Adrenal gland (tissue), 12 donors: ENCODE measurements around the gene MACROH2A1. TPM values are rescaled to one million over a fixed set of nuclear protein-coding genes. Genes with fewer than 3 reads are reported as not detected.

Experiments used
- DNase-seq, 7 donors: peaks; one replicate each; pipeline ENCODE4 v3.0.0-alpha.2; 2019 to 2020
- H3K27ac ChIP-seq, 5 donors: fragments of 200-600 bp; sonication (generic) in 4 of 5; 1 replicate in 3 of 5; 2 replicates in 2 of 5; pipeline versions ENCODE4 v1.5.1 to v1.8.0; 2016 to 2020; ENCODE audit warnings: mild to moderate bottlenecking in 1 of 5
- H3K27me3 ChIP-seq: fragments of 200-600 bp; 2 replicates; pipeline ENCODE4 v1.8.0; 2021
- H3K36me3 ChIP-seq, 2 donors: fragments of 200-600 bp; replicated peaks in 1 of 2; 1 replicate in 1 of 2; 2 replicates in 1 of 2; pipeline versions ENCODE4 v1.5.1 to v1.8.0; 2018 to 2022
- H3K4me1 ChIP-seq, 2 donors: fragments of 200-600 bp; replicated peaks in 1 of 2; 1 replicate in 1 of 2; 2 replicates in 1 of 2; pipeline versions ENCODE4 v1.5.1 to v1.8.0; 2018 to 2021
- H3K4me3 ChIP-seq, 4 donors: fragments of 200-600 bp; sonication (generic) in 3 of 4; one replicate each; pipeline ENCODE4 v1.5.1; 2016 to 2018
- H3K9me3 ChIP-seq, 3 donors: fragments of 200-600 bp; sonication (generic) in 1 of 3; replicated peaks in 1 of 3; 1 replicate in 2 of 3; 2 replicates in 1 of 3; pipeline versions ENCODE4 v1.5.1 to v1.8.0; 2016 to 2021
- CTCF ChIP-seq, 6 experiments: fragments of 450-650 bp in 4 of 6; fragments of 200-600 bp in 2 of 6; sonication (generic) in 1 of 6; IDR thresholded peaks; 1 replicate in 5 of 6; 2 replicates in 1 of 6; pipeline versions ENCODE4 v1.5.1 to v1.8.0; 2016 to 2021; ENCODE audit warnings: antibody characterized with exemption in 6 of 6, mild to moderate bottlenecking in 2 of 6, moderate library complexity in 1 of 6
- POLR2A ChIP-seq, 2 donors: fragments of 450-650 bp; IDR thresholded peaks; one replicate each; pipeline ENCODE4 v1.6.1; 2017; ENCODE audit warnings: antibody characterized with exemption in 2 of 2, mild to moderate bottlenecking in 2 of 2, moderate library complexity in 1 of 2
- WGBS, 4 donors: extraction: QIAGEN DNeasy Blood & Tissue Kit in 2 of 4; methylation state at CpG; one replicate each; pipeline versions ENCODE4 v1.1.5 to v1.1.7; 2013 to 2017; 5-methylcytosine and 5-hydroxymethylcytosine counted together
- intact Hi-C, 2 donors: fragments of 100-400 bp; cut with DNase I; formaldehyde crosslinking; loops; one replicate each; pipeline versions ENCODE4 v1.14.1 to v1.15.0; 2022 to 2023
- polyA plus RNA-seq, 3 donors: library from polyadenylated mRNA; stranded (reverse); fragments of 200-250 nt in 2 of 3; fragments of 350-450 nt in 1 of 3; fragmentation: Illumina TruSeq in 1 of 3; extraction: RNeasy Lipid Tissue Mini Kit (QIAGEN cat#74804) in 1 of 3; gene quantifications; one replicate each; pipeline ENCODE4 v1.2.3, GENCODE V29; 2013 to 2014
- total RNA-seq, 9 donors: library from RNA; depleted of rRNA in 4 of 9; stranded (reverse); fragments of >200 nt in 4 of 9; fragments of 120-200 nt in 1 of 9; fragmentation: NEBNext Ultra II Directional in 1 of 9; extraction: Animal tissue kit (Norgen Biotek cat#: 25700) in 1 of 9; gene quantifications; one replicate each; pipeline versions ENCODE4 v1.1.0 to v1.2.4, GENCODE V29; 2013 to 2023
- donor health status: healthy with polysubstance abuse.
- donor health status: Bipolar disorder and iron deficiency.
- donor health status: DM: yes; HTN: yes; CAD: no.
- donor health status: DM: no; HTN: no; CAD: no.
- donor health status: DM: no; HTN: no; CAD: no.
- donor health status: DM: yes; HTN: yes; CAD: no.

Gene MACROH2A1
- total and polyA plus RNA-seq, 12 donors, result 77.2 to 241 (median 144) TPM

- no peak overlapping the region for H3K4me3 ChIP-seq
- peaks cover 0 to 9% of the 10 kb centered on the region in 2 donors for H3K36me3 ChIP-seq
- no peaks in the 10 kb centered on the region for H3K27me3 ChIP-seq
- intact Hi-C loops, result no loop called here
- TF ChIP-seq POLR2A (IDR thresholded peaks at IDR 0.05), result no peak
- TF ChIP-seq CTCF (IDR thresholded peaks at IDR 0.05), result no peak
- H3K27ac ChIP-seq, result peak overlapping the region in 2 of 5 donors; percentile 38 to 55
- no peaks in the 10 kb centered on the region for H3K9me3 ChIP-seq
- peaks cover 15 to 72% of the 10 kb centered on the region in 2 donors for H3K4me1 ChIP-seq
- peak in 1 of 7 donors; percentile 14 for DNase-seq
- WGBS, 4 donors, result 83 to 88% (median 83%) methylated on average over 1 of the region's 1 CpG
Observed at GRCh38 chr5:135393229-135393628, 5.8 kb downstream of the MACROH2A1 start.

DNA sequence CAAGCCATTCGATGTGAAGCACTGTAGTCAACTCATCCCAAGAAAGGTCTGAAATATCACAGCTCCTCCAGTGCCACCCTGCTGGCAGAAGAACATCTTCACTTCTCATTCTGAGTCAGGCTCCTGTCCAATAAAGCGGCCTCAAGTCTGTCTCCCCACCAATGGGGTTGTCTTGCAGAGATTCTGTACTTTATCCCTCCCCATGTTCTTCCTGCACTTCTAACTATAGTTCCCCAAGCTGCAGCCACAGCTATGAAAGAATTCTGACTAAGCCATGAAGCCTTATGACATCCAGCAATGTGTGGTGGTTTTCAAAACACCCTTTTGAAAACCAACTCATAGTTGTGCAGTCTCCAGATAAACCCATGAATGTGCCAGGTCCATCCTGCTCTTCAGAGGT lies 6.8 kb downstream of the MACROH2A1 start:
- peak in 2 of 7 donors; percentile 30 to 43 for DNase-seq
- 67 to 84% (median 81%) methylated on average over 2 of the region's 2 CpGs for WGBS, 4 donors
- intact Hi-C loops, result no loop called here
- peaks cover 12 to 68% of the 10 kb centered on the region in 2 donors for H3K4me1 ChIP-seq
- no peaks in the 10 kb centered on the region for H3K27me3 ChIP-seq
- peak overlapping the region in 2 of 5 donors; percentile 38 to 72 for H3K27ac ChIP-seq
- H3K36me3 ChIP-seq, result peaks cover 0 to 13% of the 10 kb centered on the region in 2 donors
- H3K4me3 ChIP-seq, result no peak overlapping the region
- no peaks in the 10 kb centered on the region for H3K9me3 ChIP-seq
- TF ChIP-seq CTCF (IDR thresholded peaks at IDR 0.05) (no peak), POLR2A (IDR thresholded peaks at IDR 0.05) (peak in 1 of 2 donors; percentile 1)

DNA sequence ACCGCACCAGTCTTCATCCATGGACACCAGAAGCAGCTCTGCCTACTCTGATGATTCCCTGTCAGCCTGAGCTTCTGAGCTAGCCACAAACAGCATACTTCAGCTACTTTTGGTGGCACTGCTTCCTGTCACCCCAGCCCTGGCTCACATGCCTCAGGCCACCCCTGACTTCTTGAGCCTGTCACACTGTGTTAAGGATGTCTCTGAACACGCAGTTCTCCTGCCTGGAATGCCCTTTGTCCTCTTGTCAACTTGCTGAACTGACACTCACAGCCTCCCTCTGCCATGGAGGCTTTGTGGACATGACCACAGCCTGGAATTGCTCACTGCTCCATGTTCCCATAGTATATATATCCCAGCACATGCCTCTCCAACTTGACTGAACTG lies 7.2 kb downstream of the MACROH2A1 start:
- WGBS, 4 donors, result 42 to 83% (median 62%) methylated on average over 2 of the region's 2 CpGs
- intact Hi-C loops, result no loop called here
- H3K27ac ChIP-seq, result peak overlapping the region in 2 of 5 donors; percentile 38 to 72
- peak in 1 of 7 donors; percentile 56 for DNase-seq
- peaks cover 15 to 68% of the 10 kb centered on the region in 2 donors for H3K4me1 ChIP-seq
- H3K4me3 ChIP-seq, result no peak overlapping the region
- TF ChIP-seq CTCF (IDR thresholded peaks at IDR 0.05), result no peak
- TF ChIP-seq POLR2A (IDR thresholded peaks at IDR 0.05), result peak in 1 of 2 donors; percentile 5
- no peaks in the 10 kb centered on the region for H3K27me3 ChIP-seq
- peaks cover 0 to 13% of the 10 kb centered on the region in 2 donors for H3K36me3 ChIP-seq
- H3K9me3 ChIP-seq, result no peaks in the 10 kb centered on the region

- Histone ChIP-seq H3K27ac (peak overlapping the region in 2 of 5 donors; percentile 38 to 72), H3K4me1 (peaks cover 21 to 68% of the 10 kb centered on the region in 2 donors), H3K9me3 (no peaks in the 10 kb centered on the region), H3K4me3 (no peak overlapping the region), H3K36me3 (peaks cover 0 to 14% of the 10 kb centered on the region in 2 donors), H3K27me3 (no peaks in the 10 kb centered on the region)
- no peak for DNase-seq
- 86 to 91% (median 88%) methylated on average over 5 to 6 of the region's 6 CpGs for WGBS, 4 donors
- no peak for TF ChIP-seq POLR2A (IDR thresholded peaks at IDR 0.05)
- TF ChIP-seq CTCF (IDR thresholded peaks at IDR 0.05), result no peak
- intact Hi-C loops, result no loop called here
Observed at GRCh38 chr5:135391116-135391868, 7.7 kb downstream of the MACROH2A1 start.
